ENCODE results near the gene CEP170.

DNA sequence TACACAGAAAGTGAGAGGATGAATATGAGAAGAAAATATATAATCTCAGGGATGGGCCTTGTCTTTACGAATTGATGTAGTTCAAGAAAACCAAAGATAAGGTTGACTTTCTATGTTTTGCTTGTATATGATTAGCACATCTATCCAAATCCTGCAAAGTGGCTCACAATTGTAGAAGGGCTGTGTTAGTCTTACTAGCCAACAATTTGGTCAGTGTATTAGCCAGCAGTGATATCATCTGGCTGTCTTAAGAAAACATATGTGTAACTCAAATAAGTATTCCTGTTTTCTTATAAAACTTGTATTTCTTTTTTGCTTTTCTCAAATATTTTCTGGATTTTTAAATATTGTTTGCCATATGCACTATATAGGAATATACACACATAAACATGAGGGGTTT, 6.3 kb upstream of the CEP170 start:
- no peak for TF ChIP-seq POLR2A (IDR thresholded peaks at IDR 0.05)
- TF ChIP-seq, protein P1, sequence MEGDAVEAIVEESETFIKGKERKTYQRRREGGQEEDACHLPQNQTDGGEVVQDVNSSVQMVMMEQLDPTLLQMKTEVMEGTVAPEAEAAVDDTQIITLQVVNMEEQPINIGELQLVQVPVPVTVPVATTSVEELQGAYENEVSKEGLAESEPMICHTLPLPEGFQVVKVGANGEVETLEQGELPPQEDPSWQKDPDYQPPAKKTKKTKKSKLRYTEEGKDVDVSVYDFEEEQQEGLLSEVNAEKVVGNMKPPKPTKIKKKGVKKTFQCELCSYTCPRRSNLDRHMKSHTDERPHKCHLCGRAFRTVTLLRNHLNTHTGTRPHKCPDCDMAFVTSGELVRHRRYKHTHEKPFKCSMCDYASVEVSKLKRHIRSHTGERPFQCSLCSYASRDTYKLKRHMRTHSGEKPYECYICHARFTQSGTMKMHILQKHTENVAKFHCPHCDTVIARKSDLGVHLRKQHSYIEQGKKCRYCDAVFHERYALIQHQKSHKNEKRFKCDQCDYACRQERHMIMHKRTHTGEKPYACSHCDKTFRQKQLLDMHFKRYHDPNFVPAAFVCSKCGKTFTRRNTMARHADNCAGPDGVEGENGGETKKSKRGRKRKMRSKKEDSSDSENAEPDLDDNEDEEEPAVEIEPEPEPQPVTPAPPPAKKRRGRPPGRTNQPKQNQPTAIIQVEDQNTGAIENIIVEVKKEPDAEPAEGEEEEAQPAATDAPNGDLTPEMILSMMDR (IDR thresholded peaks at IDR 0.05) = no peak

Measured in testis (tissue), 2 donors.